Esophagus muscularis mucosa (tissue), 3 donors: ENCODE data around the gene MPP2.

ENCODE experiments used
- POLR2A ChIP-seq: fragments of 450-650 bp; IDR thresholded peaks from one replicate; pipeline ENCODE4 v1.6.1; 2017; ENCODE audit warnings: antibody characterized with exemption, moderate library complexity, mild to moderate bottlenecking, low read depth
- POLR2AphosphoS5 ChIP-seq, 2 donors: sonication (generic); formaldehyde crosslinking; IDR thresholded peaks; one replicate each; pipeline ENCODE4 v1.6.1; 2017; ENCODE audit warnings: antibody characterized with exemption in 2 of 2
- TF ChIP-seq, protein P1 (sequence below), 3 experiments: fragments of 200-600 bp in 2 of 3; fragments of 450-650 bp in 1 of 3; sonication (generic) in 2 of 3; IDR thresholded peaks; one replicate each; pipeline ENCODE4 v1.5.1; 2017 to 2019; ENCODE audit warnings: antibody characterized with exemption in 3 of 3, mild to moderate bottlenecking in 2 of 3, moderate library complexity in 1 of 3

GRCh38 chr17:43942051-43942685 lies 34.8 kb upstream of the MPP2 start, which contains the start of gene PPY:
- TF ChIP-seq, protein P1, sequence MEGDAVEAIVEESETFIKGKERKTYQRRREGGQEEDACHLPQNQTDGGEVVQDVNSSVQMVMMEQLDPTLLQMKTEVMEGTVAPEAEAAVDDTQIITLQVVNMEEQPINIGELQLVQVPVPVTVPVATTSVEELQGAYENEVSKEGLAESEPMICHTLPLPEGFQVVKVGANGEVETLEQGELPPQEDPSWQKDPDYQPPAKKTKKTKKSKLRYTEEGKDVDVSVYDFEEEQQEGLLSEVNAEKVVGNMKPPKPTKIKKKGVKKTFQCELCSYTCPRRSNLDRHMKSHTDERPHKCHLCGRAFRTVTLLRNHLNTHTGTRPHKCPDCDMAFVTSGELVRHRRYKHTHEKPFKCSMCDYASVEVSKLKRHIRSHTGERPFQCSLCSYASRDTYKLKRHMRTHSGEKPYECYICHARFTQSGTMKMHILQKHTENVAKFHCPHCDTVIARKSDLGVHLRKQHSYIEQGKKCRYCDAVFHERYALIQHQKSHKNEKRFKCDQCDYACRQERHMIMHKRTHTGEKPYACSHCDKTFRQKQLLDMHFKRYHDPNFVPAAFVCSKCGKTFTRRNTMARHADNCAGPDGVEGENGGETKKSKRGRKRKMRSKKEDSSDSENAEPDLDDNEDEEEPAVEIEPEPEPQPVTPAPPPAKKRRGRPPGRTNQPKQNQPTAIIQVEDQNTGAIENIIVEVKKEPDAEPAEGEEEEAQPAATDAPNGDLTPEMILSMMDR (IDR thresholded peaks at IDR 0.05), result no peak
- TF ChIP-seq POLR2AphosphoS5 (IDR thresholded peaks at IDR 0.05) (no peak), POLR2A (no peak)
